Omental fat pad (tissue), 4 donors: ENCODE results near the gene ZNF92. TPM values are rescaled to one million over a fixed set of nuclear protein-coding genes. Genes with fewer than 3 reads are reported as not detected.
"Not testable (repeated sequence)": the region's sequence is repeated elsewhere in the genome, so short reads cannot be mapped to it uniquely, and the experiment has no call there.

Experiments used
- ATAC-seq: fragments of 150-250 bp; one replicate; pipeline ENCODE4 v1.9.1; 2016; ENCODE audit warnings: mild to moderate bottlenecking, moderate library complexity; ENCODE audit not compliant: low FRiP score
- DNase-seq: peaks from one replicate; pipeline ENCODE4 v3.0.0-alpha.2; 2019; ENCODE audit warnings: low spot score
- total RNA-seq, 4 donors: library from RNA; depleted of rRNA; stranded (reverse); fragments of >200 nt; gene quantifications; one replicate each; pipeline ENCODE4 v1.1.0, GENCODE V29; 2016
- TF ChIP-seq, protein P1 (sequence below), 3 donors: fragments of 450-650 bp; IDR thresholded peaks; one replicate each; pipeline ENCODE4 v1.5.1; 2016 to 2017; ENCODE audit warnings: antibody characterized with exemption in 3 of 3, mild to moderate bottlenecking in 3 of 3, moderate library complexity in 2 of 3

Gene ZNF92
- total RNA-seq, 4 donors from 2014 or later: 5.0 to 7.7 (median 6.1) TPM

DNA sequence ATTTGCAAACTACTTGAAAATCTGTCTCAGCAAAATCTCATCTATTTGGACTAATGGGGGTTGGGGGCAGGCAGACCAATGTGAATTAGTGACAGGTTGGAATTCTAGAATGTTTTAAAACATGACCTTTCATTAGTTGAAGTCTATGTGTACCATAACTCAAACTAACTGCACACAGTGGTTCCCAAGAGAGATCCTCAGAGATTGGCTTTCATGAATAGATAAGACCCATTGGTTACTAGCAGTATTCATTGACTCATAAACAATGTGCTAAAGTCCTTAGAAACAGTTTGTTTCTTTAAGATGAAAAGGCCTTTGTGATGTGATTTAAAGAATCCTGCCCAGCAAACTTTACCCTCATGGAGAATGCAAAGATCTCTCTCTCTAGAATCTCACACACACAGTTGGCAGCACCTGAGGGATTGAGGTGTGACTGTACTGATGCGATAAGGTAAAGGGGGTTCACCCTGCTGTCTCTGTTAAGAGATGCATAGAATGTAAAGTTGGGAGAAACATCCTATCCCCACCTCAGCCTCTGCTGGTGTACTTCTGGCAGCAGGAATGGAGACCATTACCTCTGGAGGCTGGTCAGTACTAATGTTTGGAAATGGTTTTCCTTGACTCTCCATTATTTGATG lies 70.7 kb downstream of the ZNF92 start:
- DNase-seq: no peak
- ATAC-seq: no peak
- TF ChIP-seq, protein P1, sequence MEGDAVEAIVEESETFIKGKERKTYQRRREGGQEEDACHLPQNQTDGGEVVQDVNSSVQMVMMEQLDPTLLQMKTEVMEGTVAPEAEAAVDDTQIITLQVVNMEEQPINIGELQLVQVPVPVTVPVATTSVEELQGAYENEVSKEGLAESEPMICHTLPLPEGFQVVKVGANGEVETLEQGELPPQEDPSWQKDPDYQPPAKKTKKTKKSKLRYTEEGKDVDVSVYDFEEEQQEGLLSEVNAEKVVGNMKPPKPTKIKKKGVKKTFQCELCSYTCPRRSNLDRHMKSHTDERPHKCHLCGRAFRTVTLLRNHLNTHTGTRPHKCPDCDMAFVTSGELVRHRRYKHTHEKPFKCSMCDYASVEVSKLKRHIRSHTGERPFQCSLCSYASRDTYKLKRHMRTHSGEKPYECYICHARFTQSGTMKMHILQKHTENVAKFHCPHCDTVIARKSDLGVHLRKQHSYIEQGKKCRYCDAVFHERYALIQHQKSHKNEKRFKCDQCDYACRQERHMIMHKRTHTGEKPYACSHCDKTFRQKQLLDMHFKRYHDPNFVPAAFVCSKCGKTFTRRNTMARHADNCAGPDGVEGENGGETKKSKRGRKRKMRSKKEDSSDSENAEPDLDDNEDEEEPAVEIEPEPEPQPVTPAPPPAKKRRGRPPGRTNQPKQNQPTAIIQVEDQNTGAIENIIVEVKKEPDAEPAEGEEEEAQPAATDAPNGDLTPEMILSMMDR (IDR thresholded peaks at IDR 0.05): no peak

DNA sequence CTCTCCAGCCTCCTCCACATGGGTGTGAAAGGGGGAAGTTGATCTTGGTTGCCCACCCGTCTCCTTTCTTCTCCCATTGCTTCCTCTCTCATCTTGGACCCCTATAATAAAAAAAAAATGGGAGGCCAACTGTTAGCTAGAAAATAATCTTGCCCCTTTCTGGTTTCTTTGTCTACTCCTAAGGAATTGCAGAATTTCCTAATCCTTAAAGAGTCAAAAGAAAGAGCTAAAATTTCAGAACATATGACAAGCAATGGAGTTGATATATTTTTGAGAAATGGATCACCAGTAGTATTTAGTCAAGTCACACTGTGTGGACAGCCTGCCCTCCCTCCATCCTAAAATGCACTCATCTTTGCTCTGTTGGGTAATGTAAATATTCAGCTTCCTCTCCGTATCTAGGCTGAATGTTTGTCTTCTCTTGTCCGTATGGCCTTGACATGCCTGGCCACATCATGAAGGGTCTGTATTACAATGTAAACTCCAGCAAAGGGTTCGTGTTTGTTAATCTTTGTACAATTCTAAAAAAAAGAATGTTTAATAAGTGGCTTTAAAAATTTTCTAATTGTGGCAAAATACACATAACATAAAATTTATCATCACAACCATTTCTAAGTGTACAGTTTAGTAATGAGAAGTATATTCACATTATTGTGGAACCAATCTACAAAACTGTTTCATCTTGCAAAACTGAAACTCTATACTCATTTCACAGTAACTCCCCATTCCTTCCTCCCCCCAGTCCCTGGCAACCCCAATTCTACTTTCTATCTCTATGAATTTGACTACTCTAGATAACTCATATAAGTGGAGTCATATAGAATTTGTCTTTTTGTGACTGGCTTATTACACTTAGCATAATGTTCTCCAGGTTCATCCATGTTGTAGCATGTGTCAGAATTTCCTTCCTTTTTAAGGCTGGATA lies 71.5 kb downstream of the ZNF92 start:
- ATAC-seq: no peak
- TF ChIP-seq, protein P1 (IDR thresholded peaks at IDR 0.05): no peak
- no peak for DNase-seq

DNA sequence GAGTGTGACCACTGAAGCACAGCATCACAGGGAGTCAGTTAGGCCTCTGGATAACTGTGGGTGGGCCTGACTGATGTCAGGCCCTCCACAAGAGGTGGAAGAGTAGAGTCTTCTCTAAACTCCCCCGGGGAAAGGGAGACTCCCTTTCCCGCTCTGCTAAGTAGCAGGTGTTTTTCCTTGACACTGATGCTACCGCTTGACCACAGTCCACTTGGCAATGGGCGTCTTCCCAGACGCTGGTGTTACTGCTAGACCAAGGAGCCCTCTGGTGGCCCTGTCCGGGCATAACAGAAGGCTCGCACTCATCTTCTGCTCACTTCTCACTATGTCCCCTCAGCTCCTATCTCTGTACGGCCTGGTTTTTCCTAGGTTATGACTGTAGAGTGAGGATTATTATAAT lies 73.4 kb downstream of the ZNF92 start:
- ATAC-seq, DNase-seq: not testable (repeated sequence)

DNA sequence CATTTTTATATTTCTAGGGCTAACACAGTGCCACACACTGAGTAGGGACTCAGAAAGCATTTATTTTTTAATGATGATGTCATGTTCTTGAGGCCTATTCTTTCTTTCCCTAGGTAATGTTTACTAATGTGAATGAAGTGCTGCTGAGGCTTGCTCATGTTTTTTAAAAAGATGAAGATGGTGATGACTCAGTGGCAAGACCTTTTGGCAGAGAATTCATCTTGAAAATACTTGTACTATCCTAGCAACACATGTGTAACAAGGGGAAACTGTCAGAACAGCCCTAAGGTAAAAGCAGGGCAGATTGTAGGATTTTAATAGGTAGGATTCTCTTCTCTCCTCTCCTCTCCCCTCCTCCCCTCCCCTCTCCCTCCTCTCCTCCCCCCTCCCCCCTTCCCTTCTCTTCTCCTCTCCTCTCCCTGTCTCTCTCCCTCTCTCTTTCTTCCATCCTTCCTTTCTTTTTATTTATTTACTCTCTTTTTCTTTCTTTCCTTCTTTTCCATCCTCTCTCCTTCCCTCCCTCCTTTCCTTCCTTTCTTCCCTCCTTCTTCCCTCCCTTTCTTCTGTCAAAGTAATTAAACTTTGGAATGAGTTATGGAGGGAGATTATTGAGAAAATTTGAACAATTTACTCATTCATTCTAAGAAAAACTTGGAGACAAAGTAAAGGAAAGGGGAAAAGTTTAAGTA lies 75.3 kb downstream of the ZNF92 start:
- peak; percentile 95 for ATAC-seq
- DNase-seq: no peak
- TF ChIP-seq, protein P1 (IDR thresholded peaks at IDR 0.05): no peak

DNA sequence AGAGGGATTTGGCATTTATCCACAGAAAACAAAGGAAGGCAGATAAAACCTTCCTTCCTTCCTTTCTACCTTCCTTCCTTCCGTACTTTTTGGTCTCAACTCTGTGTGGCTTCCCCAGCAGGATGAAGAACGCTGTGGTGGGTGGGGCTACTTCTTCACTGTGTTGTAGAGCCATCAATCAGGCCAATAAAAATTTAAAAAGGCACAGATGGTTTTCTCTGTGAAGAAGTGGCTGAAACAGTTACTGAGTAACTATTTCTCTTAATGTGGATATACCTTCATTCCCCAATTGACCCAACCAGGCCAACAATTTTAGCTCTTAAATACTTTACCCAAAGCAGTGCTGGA lies 75.8 kb downstream of the ZNF92 start:
- no peak for ATAC-seq
- TF ChIP-seq, protein P1 (IDR thresholded peaks at IDR 0.05): no peak
- no peak for DNase-seq
